COR-L47 (cell line): ENCODE results near the gene RAB8B.

Experiments used
- DNase-seq: peaks from one replicate; lab custom pipeline; 2025; lab: John Stamatoyannopoulos, UW

RAB8B gene

DNA sequence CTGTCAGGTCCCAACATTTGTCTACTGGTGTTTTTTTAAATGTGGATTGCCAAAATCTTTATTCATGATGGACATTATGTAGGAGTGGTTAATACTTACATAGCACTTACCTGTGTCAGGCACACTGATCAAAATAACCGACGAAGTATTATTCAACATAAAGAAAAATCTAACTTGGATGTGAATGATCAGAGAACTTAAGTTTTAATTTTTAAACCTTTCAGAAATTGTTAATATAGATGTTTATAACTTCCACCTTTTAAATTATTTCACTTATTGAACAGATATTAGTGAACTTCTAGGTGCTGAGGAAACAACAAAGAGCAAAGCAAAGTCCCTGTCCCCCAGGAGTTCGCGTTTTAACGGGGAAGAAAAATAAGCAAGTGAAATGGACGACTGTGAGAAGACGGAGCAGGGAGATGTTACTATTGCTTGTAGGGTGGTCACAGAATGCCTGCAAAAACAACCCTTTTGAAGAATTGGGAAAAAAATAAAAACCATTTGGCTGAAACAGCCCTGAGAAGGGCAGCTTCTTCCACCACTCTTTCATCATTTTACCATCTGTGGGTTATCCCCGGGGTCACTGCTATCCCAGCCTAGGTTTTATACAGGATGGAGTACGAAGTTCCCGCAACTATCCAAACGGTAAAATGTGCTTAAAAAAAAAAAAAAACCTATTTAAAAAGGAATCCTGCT, 87.1 kb downstream of the RAB8B start:
- no peak for DNase-seq

DNA sequence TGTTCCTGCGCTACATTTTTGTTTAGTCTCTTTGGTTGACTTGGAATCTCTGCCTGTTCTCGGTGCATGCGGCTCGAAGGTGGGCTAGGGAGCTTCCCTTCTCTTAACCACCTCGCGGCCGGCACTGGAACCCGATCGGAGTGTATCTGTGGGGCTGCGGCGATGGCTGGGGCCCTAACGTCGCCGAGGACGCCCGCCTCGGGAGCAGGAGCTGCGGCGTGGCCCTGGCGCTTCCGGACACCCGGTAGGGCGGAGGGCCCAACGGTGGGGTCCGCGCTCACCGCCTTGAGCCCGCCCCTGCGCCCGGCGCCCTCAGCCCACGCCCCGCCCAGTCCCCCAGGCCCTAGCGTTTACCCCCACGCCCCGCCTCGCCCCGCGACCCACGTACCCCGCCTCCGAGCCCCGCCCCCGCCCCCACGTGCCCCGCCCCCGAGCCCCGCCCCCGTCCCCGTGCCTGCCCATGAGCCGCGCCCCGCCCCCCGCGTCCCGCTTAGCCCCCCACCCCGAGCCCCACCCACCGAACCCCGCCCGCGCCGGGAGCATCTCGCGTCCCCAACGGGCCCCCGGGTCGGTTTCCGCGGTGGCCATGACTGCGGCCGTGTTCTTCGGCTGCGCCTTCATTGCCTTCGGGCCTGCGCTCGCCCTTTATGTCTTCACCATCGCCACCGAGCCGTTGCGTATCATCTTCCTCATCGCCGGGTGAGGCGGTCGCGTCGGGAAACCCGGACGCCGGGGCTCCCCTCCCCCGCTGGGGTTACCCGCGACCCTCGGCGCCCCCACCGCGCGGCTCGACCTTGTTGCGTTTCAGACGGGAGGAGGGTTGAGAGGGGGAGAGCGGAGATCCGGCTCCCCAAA, 87.9 kb downstream of the RAB8B start, which contains the start of gene APH1B:
Gene APH1B, plus strand, starts transcription at position 568 of the 855 bp plus-strand sequence. Its CDS starts 19 bp downstream, at position 587.
- DNase-seq, result peak; percentile 87

DNA sequence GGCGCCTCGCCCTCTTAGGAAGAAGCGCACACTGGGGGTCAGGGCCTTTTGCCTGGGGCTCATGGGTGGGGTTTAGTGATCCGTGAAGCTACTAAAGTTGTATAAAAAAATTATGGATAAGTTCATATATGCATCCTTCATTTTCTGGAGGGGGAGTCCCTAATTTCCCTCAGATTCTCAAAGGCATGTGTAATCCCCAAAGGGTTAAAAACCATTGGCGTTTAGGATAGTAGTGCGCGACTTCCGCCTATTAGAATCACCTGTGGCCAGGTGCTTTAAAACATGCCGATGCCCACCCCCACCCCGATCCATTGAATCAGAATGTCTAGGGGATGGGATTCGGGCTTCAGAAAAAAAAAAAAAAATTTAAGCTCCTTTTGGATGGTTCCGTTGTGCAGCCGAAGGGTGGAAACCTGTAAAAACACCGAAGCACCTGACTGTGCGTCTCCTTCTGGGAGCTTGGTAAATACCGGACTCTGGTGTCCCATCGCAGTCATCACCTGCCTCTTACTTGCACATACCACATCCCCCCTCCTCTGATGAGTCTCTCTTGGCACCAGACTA, 88.6 kb downstream of the RAB8B start:
- DNase-seq, result no peak

DNA sequence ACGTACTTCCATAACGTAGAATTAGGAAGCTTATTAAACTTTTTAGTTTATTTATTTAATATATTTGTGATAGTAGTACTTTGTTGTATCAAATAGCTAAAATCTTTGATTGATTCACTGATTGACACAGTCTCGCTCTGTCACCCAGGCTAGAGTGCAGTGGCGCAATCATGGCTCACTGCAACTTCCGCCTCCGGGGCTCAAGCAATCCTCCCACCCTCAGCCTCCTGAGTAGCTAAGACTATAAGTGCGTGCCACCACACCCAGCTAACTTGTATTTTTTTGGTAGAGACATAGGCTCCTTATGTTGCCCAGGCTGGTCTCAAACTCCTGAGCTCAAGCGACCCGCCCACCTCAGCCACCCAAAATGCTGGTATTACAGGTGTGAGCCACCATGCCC, 93.7 kb downstream of the RAB8B start:
- DNase-seq, result no peak

DNA sequence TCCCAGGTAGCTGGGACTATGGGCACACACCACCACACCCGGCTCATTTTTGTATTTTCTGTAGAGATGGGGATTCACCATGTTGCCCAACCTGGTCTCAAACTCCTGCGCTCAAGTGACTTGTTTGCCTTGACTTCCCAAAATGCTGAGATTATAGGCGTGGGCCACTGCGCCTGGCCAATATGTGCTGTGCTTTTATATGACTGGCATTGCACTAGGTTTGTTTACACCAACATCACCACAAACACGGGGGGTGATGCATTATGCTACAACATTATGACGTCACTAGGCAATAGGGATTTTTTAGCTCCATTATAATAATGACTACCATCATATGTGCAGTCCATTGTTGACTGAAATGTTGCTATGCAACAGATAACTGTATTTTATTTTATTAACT, 94.9 kb downstream of the RAB8B start:
- DNase-seq, result no peak

DNA sequence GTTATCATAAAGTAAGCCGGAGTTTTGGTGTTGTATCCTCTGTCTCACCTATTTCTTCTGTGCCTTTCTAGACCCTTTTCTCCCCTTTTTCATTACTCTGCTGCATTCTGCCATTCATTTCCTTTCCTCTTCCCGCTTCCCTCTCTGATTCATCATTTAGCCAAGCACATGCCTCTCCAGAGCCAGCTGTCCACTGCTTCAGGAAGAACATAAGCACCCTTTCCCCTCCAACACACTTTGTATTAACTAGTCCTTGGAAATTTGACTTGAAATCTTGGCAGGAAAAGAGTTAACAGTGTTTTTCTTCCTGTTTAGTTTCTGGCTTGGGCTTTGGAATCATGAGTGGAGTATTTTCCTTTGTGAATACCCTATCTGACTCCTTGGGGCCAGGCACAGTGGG, 97.7 kb downstream of the RAB8B start:
- no peak for DNase-seq

DNA sequence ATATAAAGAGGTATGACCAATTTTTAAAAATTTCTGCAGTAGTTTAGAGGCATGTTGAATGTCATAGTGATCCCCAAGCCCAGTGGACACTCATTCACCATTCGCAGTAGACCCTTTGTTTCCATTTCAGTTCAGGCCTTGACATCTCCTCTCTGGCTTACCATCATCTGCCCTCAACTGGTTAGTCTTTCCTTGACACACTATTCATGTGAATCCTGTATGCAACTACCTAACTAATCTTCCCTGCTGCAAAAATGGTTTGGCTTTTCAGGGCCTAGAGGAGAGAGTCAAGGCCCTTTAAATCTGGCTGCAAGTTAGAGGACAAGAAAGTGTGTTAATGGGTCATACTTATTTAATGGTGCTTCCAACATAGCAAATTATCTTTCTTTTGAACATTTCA, 98.9 kb downstream of the RAB8B start:
- DNase-seq, result no peak

DNA sequence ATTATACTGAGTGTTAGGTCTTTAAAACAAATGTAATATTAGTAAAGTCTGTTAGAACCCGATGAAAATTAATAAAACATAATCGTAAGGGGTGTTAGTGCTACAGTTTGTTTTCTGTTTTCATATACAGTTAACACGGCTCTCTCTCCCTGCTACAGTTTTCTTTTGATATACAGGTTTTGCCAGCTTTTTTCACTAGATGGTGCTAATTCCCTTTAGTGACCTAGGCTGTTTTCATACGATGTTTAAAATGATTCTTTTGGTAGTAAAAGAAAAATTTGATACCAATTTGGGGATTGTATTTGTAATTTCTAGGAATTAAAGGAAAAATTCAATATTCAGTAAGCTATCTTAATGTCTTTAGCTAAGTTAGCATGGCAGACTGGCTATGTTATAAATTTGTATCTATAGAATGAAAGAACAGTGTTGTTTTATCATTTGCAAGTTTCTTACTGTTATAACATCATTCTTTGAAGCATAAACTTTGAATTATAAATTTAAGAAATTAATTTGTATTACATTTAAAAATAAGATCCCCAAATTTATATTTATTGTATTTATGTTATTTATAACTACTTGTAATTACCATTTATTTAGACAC, 99.5 kb downstream of the RAB8B start:
- DNase-seq, result peak; percentile 49

DNA sequence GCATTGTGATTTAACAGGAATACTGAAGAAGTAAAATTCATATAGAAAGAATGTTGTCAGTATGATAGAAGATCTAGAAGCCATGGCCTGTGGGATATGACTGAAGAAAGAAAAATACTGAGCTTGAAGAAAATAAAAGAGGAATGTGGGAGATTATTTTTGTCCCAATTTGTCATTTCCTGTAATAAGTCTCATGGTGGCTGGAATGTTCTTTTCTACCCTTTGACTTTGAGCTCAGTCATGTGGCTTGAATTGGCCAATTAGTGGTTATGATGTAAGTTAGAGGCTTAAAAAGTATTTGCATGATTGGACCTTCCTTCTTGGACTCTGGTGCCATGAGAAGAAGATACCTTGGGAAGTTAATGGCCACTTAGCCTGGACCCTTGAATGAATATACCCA, 102.1 kb downstream of the RAB8B start:
- no peak for DNase-seq

DNA sequence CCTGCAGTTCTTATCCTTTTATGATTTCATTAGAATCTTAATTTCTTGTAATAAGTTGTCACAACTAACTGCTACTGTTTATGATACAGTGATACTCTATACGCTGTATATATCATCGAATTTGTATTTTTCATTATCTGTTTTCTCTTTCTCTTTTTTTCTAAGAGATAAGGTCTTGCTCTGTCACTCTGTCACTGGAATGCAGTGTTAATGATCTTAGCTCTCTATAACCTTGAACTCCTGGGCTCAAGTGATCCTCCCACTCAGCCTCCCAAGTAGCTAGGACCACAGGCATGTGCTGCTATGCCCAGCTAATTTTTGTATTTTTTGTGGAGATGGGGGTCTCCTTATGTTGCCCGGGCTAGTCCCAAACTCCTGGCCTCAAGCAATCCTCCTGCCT, 102.8 kb downstream of the RAB8B start:
- DNase-seq, result no peak

DNA sequence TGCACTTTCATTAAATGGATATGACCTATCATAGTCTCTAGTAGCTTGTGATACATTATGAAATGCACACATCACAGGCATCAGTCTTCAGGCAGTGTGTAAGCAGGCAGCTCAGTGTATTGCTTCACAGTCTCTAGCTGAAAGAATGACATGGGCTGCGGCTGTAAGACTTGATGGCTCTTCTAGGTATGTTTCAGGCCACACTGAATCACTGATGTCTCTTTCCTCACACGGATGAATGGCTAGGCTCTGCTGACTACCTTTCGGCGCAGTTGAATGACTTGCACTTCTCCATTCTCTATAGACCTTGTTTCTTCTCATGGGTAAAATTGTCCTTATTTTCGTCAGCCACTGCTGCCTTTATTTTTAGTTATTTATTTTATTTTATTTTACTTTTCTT, 103.4 kb downstream of the RAB8B start:
- DNase-seq, result no peak

DNA sequence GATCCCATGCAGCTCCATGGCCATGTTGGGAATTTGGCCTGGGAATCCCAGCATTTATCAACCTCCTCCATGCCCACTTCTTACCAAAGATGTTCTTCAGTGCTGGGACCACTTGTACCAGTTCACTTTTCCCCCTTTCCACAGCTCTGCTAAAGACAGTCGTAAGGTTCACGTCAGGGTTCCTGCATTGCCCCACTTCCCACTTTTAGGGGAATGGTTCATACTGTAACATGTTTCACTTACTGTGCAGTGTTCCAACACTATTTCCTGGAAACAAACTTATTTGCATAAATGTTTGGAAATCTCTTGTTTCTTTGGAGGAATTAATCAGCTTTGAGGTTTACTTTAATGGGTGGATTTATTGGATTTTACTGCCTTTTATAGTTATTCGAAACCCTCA, 105.0 kb downstream of the RAB8B start:
- DNase-seq, result no peak

DNA sequence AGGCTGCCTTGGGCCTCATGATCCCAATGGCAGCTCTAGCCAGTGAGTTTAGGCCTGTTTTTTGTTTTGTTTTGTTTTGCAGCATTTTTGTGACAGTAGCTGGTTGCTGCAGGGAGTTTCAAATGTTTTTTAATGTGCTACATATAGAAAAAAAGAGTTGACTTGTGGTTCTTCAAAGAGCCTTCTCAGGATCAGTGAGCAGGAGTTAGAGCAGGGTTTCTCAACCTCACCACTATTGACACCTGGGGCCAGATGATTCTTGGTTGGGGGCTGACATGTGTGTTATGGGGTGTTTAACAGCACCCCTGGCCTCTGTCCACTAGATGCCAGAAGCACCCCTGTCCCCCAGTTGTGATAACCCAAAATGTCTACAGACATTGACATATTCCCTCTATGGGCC, 105.9 kb downstream of the RAB8B start:
- no peak for DNase-seq

DNA sequence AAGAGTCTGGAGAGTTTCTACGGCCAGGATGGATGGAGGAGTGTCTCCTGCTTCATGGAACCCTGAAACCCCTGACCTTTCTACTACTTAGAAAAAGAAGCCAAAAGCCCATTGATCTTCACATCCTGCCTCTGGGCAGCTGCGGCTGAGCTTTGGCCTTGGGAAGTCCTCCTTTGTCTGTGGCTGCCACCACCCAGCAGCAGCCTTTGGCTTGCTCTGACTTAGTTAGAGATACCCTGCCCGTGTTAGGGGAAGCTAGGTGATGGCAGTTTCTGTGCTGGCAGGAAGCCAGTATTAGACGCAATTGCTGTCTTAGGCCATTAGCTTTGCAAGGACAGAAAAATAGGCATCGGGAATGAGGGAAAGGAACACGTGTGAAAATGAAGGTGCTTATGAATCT, 106.8 kb downstream of the RAB8B start:
- no peak for DNase-seq

DNA sequence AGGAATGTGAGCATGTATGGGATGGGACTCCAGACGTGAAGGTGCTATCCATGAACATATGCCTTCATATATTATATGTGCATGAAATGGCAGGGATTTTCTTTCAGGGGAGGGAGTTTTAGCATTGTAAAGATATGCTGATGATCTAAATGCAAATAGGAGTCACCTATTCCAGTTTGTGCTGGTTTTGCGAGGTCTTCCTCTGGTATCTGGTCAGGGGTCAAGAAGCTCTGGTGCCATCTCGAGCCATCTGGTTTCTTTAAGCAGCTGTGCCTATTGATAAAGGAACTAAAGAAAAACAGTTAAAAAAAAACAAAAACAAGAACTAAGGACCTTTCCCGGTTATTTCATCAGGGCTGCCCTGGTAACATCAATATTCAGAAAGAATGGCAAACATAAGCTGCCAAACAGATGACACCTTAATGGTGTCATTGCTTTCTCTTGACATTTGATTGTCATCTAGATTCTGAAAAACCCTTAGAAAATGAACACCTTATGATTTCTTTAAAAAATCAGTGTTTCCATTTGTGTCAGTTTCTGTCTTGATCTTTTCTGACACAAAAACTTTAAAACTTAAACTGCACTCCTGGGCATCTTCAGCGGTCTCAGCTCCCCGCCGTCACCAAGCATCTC, 110.7 kb downstream of the RAB8B start:
- no peak for DNase-seq

DNA sequence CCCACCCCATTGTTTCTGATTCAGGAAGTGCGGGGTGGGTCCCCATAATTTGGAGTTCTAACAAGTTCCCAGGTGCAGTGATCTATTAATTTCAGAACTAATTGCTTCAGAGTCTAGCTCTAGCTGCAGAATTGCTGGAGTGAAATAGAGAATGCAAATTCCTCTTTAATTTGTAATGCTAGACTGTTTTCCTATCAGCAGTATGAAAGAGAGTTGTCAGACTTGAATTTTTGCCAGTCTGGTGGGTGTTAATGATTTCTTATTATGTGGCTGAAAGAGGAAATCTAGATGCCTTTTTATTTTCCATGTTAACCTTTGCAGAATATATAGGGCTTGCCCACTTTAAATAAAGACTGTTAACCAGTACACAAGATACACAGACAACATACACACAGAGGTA, 111.7 kb downstream of the RAB8B start:
- DNase-seq, result peak; percentile 49

DNA sequence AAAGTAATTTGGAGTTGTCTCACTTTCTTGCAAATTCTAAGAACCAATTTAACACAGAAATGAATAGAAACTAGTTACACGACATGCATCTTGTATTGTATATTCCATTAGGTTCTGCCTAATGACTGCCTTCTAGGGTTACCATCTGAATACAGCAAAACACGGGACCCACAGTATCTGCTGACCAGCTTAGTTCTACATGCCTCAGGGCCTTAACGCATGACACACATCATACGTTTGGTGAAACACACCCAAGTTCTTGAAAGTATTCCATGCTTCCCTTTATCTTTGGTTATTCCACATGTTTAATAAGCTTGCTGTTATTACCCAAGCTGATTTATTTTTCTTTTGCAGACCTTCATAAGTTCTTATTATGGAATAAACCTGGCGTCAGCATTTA, 115.9 kb downstream of the RAB8B start:
- DNase-seq, result no peak

DNA sequence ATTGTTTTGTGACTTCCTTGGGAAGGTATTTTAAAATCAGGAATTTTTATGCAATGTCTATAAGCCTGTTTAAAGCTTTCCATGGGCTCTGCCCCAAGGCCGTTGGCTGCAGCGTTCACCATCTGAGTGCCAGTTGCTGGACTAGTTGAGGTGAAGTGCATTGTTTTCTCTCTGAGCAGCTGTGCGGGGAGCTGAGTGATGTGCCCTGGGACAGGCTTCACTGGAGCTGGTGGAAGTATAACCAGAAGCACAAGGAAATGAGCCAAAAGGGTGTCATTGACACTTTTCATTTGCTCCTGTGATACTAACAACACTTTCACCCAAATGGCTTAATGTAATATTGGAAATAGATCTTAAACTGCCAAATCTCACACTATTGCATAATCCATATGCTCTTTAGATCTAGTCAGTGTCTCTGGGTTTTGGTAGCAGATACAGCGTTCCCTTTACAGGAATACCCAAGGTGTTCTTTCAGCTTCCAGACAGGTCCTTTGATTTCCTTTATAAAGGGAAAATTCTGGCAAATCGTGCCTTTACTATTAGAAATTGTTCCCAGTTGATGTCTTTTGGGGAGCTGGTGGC, 117.2 kb downstream of the RAB8B start:
- no peak for DNase-seq

DNA sequence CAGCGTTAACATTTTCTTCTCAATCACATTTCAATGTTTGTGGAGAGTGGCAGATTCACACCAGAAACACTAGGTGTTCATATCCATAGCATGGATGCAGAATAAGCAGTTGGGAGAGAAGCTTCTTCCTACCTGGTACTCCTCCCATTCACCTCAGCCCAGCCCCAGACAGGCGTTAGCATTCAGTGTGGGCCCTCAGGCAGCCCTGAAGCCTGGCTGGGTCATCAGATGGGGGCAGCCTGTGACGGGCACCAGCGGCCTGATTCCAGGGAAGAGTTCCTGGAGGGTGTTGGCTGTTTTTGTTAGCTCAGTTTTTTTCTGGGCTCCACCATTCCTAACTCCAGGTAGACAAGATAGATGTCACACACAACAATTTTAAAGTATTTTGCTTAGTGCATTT, 119.1 kb downstream of the RAB8B start:
- DNase-seq, result no peak

DNA sequence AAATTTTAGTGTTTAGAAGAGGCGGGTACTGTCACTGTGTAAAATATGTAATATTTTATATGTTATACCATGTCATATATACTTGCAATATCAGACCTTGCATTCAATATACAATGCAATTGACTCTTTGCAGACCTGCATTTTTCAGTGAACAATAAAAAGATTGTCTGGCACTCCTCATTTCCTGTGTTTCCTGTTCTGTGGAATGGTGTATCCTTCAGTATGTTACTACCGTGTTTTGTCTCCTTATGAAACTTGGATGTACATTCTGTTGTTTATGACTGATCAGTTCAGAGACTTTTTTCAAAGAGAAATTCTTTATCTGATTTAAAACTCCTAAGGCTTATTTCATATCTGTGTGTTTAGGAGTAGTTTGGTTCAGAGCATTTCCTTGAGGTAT, 119.5 kb downstream of the RAB8B start:
- DNase-seq, result no peak

DNA sequence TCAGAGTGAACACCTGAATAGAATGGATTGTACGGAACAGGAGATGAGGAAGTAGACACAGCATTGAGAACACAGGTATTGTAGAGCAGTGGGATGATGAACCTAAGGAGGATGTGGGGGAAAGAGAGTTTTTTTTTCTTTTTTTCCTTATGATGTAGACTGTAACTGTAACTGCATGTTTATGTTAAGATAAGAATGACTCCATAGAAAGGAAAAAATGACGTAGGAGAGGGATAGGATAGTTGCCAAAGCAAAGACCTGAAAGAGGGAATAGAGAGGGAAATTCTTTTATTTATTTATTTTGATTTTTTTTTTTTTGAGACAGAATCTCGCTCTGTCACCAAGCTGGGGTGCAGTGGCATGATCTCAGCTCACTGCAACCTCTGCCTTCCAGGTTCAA, 121.2 kb downstream of the RAB8B start:
- DNase-seq, result no peak

DNA sequence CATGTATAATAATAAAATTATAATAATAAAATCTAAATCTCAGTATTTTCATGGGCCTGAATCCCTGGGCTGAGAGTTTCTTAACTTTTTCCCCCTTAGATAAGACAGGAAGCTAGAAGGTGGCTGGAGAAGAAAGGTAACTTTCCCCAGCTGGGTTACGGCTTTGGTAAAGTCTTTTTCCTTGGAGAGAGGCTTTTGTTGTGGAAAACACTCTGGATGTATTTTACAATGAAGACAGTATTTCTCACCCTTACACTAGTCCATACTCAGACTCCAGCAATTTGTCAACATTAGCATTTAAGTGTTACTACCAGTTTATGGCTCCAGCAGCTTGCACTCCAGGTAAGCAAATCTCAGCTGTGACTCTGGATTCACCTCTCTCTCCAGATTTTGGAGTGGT, 122.9 kb downstream of the RAB8B start:
- no peak for DNase-seq
